ENCODE data around the gene SERPINA9. TPM values are rescaled to one million over a fixed set of nuclear protein-coding genes. Genes with fewer than 3 reads are reported as not detected.
"Not testable (repeated sequence)": the region's sequence is repeated elsewhere in the genome, so short reads cannot be mapped to it uniquely, and the experiment has no call there.

The SERPINA9 gene
- total RNA-seq, 1 donor from 2014 or later = not detected

DNA sequence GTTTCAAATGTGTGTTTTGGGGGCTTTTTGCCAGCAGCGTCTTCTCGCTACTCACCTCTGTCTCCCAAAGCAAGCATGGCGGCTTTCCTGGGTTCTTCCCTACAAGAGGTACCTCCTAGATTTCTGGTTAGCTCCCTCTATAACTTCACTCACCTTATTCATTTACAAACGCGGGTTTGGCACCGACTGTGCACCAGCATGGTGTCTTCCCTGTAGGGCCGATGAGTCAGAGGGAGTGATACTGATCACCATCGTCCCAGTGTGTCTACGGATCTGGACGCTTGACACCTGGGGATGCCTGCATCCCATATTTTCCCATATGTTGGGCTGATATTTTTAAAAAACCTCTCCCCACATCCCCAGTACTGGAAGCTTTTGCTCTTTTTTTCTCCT lies 41.2 kb upstream of the SERPINA9 start:
- no peak for DNase-seq (ENCODE audit: low read depth)
- H3K4me3 ChIP-seq (ENCODE audit: low read depth, low read length) = no peak overlapping the region
- TF ChIP-seq, protein P1, sequence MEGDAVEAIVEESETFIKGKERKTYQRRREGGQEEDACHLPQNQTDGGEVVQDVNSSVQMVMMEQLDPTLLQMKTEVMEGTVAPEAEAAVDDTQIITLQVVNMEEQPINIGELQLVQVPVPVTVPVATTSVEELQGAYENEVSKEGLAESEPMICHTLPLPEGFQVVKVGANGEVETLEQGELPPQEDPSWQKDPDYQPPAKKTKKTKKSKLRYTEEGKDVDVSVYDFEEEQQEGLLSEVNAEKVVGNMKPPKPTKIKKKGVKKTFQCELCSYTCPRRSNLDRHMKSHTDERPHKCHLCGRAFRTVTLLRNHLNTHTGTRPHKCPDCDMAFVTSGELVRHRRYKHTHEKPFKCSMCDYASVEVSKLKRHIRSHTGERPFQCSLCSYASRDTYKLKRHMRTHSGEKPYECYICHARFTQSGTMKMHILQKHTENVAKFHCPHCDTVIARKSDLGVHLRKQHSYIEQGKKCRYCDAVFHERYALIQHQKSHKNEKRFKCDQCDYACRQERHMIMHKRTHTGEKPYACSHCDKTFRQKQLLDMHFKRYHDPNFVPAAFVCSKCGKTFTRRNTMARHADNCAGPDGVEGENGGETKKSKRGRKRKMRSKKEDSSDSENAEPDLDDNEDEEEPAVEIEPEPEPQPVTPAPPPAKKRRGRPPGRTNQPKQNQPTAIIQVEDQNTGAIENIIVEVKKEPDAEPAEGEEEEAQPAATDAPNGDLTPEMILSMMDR (conservative IDR thresholded peaks at IDR 0.05; ENCODE audit: low read depth, low read length) = no peak

DNA sequence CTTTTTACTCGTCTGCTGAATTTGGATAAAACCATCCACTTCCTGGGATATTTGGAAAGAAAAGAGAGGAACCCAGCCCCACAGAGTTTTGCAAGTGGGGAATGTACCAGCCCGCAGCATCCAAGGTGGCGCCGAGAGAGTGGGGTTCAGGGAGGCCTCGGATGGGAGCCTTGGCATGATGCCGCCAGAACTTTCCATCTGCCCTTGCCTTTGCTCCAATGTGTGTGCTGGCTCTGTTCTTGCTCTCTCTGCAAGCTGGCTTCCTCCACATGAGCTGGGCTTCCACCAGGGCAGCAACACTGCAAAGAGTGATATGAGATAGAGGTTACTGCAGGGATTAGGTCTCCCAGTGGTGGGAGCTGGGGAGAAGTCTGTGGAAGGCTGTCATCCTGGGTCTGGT lies 39.9 kb upstream of the SERPINA9 start:
- TF ChIP-seq, protein P1 (conservative IDR thresholded peaks at IDR 0.05; ENCODE audit: low read depth, low read length) = no peak
- no peak overlapping the region for H3K4me3 ChIP-seq (ENCODE audit: low read depth, low read length)
- DNase-seq (ENCODE audit: low read depth) = no peak

DNA sequence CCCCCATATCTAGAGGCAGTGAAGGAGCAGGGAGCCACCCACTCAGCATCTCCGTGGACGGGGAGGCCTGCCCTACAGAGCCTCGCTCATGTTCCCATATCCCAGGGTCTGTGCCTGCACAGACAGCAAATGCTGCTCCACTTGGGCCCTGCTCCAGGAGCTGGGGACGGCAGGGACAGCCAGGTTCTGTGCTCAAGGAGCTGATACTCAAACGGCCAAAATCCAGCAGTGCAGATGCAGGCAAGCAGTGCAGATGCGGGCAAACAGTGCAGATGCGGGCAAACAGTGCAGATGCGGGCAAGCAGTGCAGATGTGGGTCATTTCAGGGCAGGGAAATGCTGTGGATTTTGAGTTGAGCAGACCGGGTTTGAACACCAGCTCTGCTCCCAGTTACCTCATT lies 39.4 kb upstream of the SERPINA9 start:
- no peak for DNase-seq (ENCODE audit: low read depth)
- TF ChIP-seq, protein P1 (conservative IDR thresholded peaks at IDR 0.05; ENCODE audit: low read depth, low read length) = no peak
- H3K4me3 ChIP-seq (ENCODE audit: low read depth, low read length) = no peak overlapping the region

DNA sequence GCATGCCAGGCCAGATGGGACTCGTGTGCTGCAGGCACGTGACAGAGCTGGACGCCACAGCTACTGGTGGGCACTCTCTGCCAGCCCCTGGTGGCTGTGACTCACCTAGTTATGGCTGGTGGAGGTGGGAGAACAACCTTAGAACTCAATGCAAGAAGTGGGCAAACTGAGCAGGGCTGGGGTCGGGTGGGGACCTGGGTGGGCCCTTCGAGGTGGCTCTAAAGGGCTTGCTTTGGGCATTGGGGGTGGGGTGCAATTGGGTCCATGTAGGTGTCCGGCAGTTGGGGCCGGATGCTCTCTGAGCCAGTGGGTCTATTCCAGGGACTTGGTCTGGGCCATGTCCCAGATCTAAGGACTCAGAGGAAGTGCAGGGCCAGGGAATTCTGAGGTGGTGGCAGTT lies 38.4 kb upstream of the SERPINA9 start:
- TF ChIP-seq, protein P1 (conservative IDR thresholded peaks at IDR 0.05; ENCODE audit: low read depth, low read length) = no peak
- H3K4me3 ChIP-seq (ENCODE audit: low read depth, low read length) = no peak overlapping the region
- no peak for DNase-seq (ENCODE audit: low read depth)

DNA sequence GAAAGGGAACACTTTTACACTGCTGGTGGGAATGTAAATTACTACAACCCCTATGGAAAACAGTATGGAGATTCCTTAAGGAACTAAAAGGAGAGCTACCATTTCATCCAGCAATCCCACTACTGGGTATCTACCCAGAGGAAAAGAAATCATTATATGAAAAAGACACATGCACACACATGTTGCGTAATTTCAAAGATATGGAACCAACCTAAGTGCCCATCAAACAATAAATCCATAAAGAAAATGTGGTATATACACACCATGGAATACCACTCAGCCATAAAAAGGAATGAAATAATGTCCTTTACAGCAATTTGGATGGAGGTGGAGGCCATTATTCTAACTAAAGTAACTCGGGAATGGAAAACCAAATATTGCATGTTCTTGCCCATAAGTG lies 34.5 kb upstream of the SERPINA9 start:
- not testable (repeated sequence) for H3K4me3 ChIP-seq (ENCODE audit: low read depth, low read length); DNase-seq (ENCODE audit: low read depth)

DNA sequence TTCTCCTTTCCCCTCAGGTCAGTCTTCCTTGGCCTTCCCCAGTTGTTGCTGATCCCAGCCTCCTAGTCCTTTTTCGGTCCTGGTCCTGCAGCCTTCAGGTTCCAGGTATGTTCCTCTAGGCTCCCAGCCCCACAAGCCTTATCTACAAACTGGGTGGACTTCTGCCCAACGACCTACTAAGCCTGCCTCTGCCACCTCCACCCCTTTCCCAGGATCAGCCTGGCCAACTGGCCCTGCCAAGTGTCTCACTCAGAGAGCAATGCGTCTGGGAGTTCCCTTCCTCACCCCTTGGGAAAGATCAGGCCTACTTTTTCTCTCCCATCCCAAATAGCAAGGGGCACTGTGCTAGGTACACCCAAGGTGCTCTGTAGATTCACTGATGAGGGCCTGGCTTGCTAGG lies 33.4 kb upstream of the SERPINA9 start, which contains the start of gene SERPINA12:
Gene SERPINA12, minus strand, starts transcription at position 114 of the 400 bp plus-strand sequence. CDS start 11,072 bp downstream, outside the sequence.
- no peak for DNase-seq (ENCODE audit: low read depth)
- no peak within 1 kb of the TSS for H3K4me3 ChIP-seq (ENCODE audit: low read depth, low read length)
- TF ChIP-seq, protein P1 (conservative IDR thresholded peaks at IDR 0.05; ENCODE audit: low read depth, low read length) = no peak

DNA sequence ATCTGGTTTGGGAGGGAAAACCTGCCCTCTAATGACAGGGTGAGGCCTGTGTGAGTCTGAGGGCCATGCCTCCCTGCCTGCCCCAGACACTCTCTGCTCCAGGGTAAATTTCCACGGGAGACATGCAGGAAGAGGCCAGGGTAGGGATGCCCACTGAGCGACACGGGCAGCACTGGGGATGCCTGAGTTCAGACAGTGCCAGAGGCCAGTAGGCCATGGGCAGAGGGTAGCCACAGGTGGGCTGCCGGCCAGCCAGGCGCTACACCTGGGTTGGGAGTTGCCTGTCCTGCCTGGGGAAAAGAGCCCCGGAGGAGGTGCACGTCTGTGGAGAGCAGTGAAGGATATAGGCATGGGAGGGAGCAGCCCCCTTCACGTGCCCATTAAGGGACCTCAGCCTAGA lies 29.6 kb upstream of the SERPINA9 start:
- DNase-seq (ENCODE audit: low read depth) = no peak
- no peak overlapping the region for H3K4me3 ChIP-seq (ENCODE audit: low read depth, low read length)
- TF ChIP-seq, protein P1 (conservative IDR thresholded peaks at IDR 0.05; ENCODE audit: low read depth, low read length) = no peak

Data from epithelial cell of proximal tubule (primary cell).